Activated CD4-positive, alpha-beta T cell treated with anti-CD3 and anti-CD28 coated beads, Interleukin-2, amount 50 U/mL, for 16 hours (primary cell): ENCODE data around the gene SH2D3C.

Source experiments
- DNase-seq: peaks from one replicate; pipeline ENCODE4 v3.0.0-alpha.2; 2020

Gene SH2D3C

DNA sequence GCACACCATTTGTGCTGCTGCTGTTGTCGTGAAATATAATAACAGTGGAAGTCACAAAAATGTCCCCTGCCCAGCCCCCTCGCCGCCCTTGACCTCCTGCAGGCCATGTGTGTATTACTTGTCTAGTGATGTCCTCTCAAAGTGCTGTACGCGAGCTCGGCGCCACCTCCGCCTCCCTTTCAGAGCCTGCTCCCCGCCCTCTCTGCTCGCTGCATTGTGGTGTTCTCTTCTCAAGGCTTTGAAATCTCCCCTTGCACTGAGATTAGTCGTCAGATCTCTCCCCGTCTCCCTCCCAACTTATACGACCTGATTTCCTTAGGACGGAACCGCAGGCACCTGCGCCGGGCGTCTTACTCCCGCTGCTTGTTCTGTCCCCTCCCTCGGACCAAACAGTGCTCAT, 86.4 kb downstream of the SH2D3C start:
- no peak for DNase-seq

DNA sequence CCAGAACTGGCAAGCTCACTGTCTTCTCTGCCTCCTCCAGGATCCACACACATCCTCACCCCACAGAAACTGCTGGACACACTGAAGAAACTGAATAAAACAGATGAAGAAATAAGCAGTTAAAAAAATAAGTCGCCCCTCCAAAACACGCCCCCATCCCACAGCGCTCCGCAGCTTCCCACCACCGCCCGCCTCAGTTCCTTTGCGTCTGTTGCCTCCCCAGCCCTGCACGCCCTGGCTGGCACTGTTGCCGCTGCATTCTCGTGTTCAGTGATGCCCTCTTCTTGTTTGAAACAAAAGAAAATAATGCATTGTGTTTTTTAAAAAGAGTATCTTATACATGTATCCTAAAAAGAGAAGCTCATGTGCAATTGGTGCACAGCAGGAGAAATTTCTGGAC, 87.7 kb downstream of the SH2D3C start:
- no peak for DNase-seq

DNA sequence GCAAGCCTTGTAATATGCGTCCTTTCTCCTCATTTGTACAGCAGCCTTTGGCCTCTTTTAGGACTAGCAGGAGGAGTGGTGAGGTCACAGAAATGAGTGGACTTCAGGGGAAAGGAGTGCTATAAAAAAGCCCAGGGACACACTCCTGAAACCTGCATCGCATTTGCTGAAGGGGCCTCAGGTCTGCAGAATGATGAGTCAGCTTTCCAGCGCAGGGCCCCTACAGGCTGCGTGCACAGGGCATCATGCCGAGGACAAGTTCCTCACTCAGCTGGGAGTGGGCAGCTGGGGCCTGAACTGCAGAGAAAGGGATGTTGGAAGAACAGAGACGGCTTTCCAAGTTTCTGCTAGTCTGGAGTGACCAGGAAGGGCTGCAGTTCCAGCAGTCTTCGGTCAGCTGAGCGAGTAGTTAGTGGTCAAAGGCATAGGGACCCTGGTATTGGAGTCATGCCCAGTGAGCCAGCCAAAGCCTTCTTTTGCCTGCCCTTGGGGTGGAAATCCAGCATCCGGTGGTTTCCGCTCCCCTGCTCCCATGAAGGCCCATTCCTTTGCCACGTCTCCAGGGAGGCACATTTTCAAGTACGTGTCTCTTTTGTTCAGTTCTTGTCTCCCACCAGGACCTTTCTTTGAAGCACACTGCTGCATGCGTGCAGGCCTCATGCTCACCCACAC, 89.0 kb downstream of the SH2D3C start:
- no peak for DNase-seq
